HFF-Myc (cell line): Measurements from ENCODE around the gene PCNT.

Source experiments
- DNase-seq: peaks from one replicate; pipeline ENCODE4 v3.0.0-alpha.2; 2011; ENCODE audit warnings: low read depth; ENCODE audit errors: extremely low read depth
- H3K4me3 ChIP-seq: replicated peaks from 2 replicates; pipeline ENCODE4 v1.5.1; 2011; ENCODE audit warnings: low read depth, mild to moderate bottlenecking, control low read depth, low read length
- CTCF ChIP-seq: IDR thresholded peaks from 2 replicates; pipeline ENCODE4 v1.5.1; 2012; ENCODE audit warnings: mild to moderate bottlenecking, low read depth, low read length, control low read depth; ENCODE audit errors: missing control alignments

PCNT gene

GRCh38 chr21:46334351-46335140, 10.6 kb downstream of the PCNT start:
- no peak overlapping the region for H3K4me3 ChIP-seq
- no peak for DNase-seq
- TF ChIP-seq CTCF, result no peak

- DNase-seq, result no peak
- no peak overlapping the region for H3K4me3 ChIP-seq
- TF ChIP-seq CTCF, result no peak
Observed at GRCh38 chr21:46336603-46337002, 12.6 kb downstream of the PCNT start.

GRCh38 chr21:46340998-46341397, 17.0 kb downstream of the PCNT start:
- DNase-seq, result no peak
- TF ChIP-seq CTCF, result no peak

GRCh38 chr21:46344219-46344915, 20.4 kb downstream of the PCNT start:
- no peak for TF ChIP-seq CTCF
- DNase-seq, result no peak
- no peak overlapping the region for H3K4me3 ChIP-seq

More at GRCh38 chr21:46340998-46341397, 17.0 kb downstream of the PCNT start:
- no peak overlapping the region for H3K4me3 ChIP-seq

GRCh38 chr21:46345861-46346260, 21.9 kb downstream of the PCNT start:
- DNase-seq, result no peak
- TF ChIP-seq CTCF, result no peak
- no peak overlapping the region for H3K4me3 ChIP-seq

GRCh38 chr21:46346296-46347202, 22.6 kb downstream of the PCNT start:
- no peak overlapping the region for H3K4me3 ChIP-seq
- DNase-seq, result no peak
- no peak for TF ChIP-seq CTCF
